Nephron (organoid): ENCODE measurements around the gene ME1.

Experiments
- H3K27ac Mint-ChIP-seq, 3 experiments: 2 replicates each; pipeline ENCODE4 v1.8.0; 2020; ENCODE audit warnings: mixed read lengths in 3 of 3, mild to moderate bottlenecking in 2 of 3, moderate library complexity in 1 of 3
- H3K27me3 Mint-ChIP-seq: 2 replicates; pipeline ENCODE4 v1.8.0; 2021; ENCODE audit warnings: low read depth, mild to moderate bottlenecking, moderate library complexity, mixed read lengths
- H3K36me3 Mint-ChIP-seq: 2 replicates; pipeline ENCODE4 v1.8.0; 2020; ENCODE audit warnings: low read depth, mixed read lengths
- H3K4me1 Mint-ChIP-seq: 2 replicates; pipeline ENCODE4 v1.8.0; 2020; ENCODE audit warnings: mixed read lengths
- H3K4me3 Mint-ChIP-seq, 3 experiments: 2 replicates each; pipeline ENCODE4 v1.8.0; 2020; ENCODE audit warnings: mild to moderate bottlenecking in 3 of 3, mixed read lengths in 3 of 3, moderate library complexity in 2 of 3
- H3K9me3 Mint-ChIP-seq: 2 replicates; pipeline ENCODE4 v1.8.0; 2020; ENCODE audit warnings: mixed read lengths
- TF ChIP-seq, protein P1 (sequence below), 3 experiments: fragments of 200-600 bp; sonication (generic); IDR thresholded peaks; one replicate each; pipeline ENCODE4 v1.5.0; 2021; ENCODE audit warnings: antibody characterized with exemption in 3 of 3; ENCODE audit not compliant: unreplicated experiment in 3 of 3

Gene ME1

DNA sequence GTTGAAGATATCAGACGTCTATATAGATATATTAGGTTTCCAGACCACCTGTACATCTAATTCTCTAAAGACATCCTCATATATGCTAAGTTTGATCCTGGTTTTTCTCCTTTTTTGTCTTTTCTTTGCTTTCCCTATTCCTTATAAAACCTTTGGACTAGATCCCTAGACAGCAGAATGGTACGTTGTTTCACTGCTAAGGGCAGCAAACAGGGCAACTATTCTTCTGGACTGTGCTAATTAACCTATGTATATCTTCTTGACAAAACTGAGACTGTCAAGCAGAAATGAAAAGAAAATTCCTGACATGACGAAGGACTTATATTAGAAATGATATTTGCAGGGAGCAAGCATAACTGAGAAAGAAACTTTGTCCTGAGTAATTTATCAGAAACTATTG lies 19.1 kb downstream of the ME1 start:
- H3K36me3 Mint-ChIP-seq: peaks cover 3% of the 10 kb centered on the region
- no peaks in the 10 kb centered on the region for H3K4me1 Mint-ChIP-seq
- H3K9me3 Mint-ChIP-seq: peaks cover 2% of the 10 kb centered on the region
- no peak overlapping the region for H3K27ac Mint-ChIP-seq
- H3K27me3 Mint-ChIP-seq: no peaks in the 10 kb centered on the region
- H3K4me3 Mint-ChIP-seq: no peak overlapping the region
- TF ChIP-seq, protein P1, sequence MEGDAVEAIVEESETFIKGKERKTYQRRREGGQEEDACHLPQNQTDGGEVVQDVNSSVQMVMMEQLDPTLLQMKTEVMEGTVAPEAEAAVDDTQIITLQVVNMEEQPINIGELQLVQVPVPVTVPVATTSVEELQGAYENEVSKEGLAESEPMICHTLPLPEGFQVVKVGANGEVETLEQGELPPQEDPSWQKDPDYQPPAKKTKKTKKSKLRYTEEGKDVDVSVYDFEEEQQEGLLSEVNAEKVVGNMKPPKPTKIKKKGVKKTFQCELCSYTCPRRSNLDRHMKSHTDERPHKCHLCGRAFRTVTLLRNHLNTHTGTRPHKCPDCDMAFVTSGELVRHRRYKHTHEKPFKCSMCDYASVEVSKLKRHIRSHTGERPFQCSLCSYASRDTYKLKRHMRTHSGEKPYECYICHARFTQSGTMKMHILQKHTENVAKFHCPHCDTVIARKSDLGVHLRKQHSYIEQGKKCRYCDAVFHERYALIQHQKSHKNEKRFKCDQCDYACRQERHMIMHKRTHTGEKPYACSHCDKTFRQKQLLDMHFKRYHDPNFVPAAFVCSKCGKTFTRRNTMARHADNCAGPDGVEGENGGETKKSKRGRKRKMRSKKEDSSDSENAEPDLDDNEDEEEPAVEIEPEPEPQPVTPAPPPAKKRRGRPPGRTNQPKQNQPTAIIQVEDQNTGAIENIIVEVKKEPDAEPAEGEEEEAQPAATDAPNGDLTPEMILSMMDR (IDR thresholded peaks at IDR 0.05; ENCODE audit: unreplicated experiment in 3 of 3): no peak

DNA sequence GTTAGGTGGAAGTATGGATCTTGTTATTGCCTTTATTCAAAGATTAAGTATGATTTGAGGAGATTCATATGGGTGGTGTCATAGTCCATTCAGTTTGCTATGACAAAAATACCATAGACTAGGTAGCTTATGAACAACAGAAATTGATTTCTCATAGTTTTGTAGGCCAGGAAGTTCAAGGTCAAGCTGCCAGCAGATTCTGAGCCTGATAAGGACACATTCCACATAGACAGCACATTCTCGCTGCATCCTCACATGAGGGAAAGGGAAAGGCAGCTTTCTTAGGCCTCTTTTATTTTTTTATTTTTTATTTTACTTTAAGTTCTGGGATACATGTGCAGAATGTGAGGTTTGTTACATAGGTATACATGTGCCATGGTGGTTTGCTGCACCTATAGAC lies 27.7 kb downstream of the ME1 start:
- Mint-ChIP-seq H3K27ac (no peak overlapping the region), H3K4me3 (no peak overlapping the region), H3K36me3 (peaks cover 7% of the 10 kb centered on the region), H3K27me3 (no peaks in the 10 kb centered on the region), H3K9me3 (peaks cover 3% of the 10 kb centered on the region), H3K4me1 (no peaks in the 10 kb centered on the region)
- TF ChIP-seq, protein P1 (IDR thresholded peaks at IDR 0.05; ENCODE audit: unreplicated experiment in 3 of 3): no peak

DNA sequence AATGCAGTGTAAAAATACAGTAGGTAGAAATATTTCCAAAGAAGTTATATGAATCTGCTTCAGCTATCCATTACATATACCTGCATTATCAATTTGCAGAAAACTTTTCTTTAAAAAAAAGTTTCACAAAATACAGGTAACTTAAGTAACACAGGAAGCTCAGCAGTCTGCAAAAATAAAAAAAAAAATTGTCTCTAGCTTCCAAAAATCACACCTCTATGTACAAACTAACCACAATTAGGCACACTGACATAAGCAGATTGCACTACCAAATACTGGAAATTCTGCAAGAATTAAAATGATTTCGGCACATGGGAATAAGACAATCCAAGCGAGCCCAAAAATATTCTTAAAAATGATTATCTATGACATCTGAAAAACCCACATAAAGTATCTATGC lies 41.2 kb downstream of the ME1 start:
- Mint-ChIP-seq H3K36me3 (no peaks in the 10 kb centered on the region), H3K27me3 (no peaks in the 10 kb centered on the region), H3K4me3 (no peak overlapping the region), H3K27ac (no peak overlapping the region), H3K9me3 (no peaks in the 10 kb centered on the region), H3K4me1 (no peaks in the 10 kb centered on the region)
- TF ChIP-seq, protein P1 (IDR thresholded peaks at IDR 0.05; ENCODE audit: unreplicated experiment in 3 of 3): no peak

DNA sequence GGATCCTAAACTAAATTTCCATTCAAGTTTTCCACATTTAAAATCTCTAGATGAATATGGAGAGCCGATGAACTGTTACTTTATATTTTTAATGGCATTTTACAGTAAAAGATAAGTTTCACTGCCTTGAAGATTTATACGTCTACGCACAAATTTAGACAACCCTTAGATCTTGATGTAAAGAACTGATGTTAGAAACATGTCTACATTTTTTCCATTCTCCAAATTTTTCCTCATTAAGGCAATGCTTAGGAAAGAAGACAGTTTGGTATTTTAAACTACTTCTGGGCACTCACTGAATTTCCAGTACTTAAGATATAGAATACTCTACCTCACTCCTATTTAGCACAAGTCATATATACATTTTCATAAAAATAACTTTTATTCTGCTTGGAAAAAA lies 45.4 kb downstream of the ME1 start:
- Mint-ChIP-seq H3K27me3 (no peaks in the 10 kb centered on the region), H3K4me1 (no peaks in the 10 kb centered on the region), H3K36me3 (no peaks in the 10 kb centered on the region), H3K4me3 (no peak overlapping the region), H3K27ac (no peak overlapping the region), H3K9me3 (no peaks in the 10 kb centered on the region)
- TF ChIP-seq, protein P1 (IDR thresholded peaks at IDR 0.05; ENCODE audit: unreplicated experiment in 3 of 3): no peak

DNA sequence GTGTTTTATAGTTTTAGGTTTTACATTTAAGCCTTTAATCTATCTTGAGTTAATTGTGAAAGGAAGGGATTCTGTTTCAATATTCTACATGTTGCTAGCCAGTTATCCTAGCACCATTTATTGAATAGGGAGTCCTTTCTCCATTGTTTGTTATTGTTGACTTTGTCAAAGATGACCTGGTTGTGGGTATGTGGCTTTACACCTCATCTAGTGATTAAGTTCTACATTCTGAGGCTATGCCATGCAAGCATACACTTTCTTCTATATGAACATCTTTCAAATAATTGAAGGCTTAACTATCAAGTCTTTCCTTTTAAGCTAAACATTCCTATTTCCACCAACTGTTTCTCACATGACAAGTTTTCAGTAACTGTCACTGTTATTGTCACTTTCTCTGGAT lies 46.1 kb downstream of the ME1 start:
- no peaks in the 10 kb centered on the region for H3K9me3 Mint-ChIP-seq
- H3K4me3 Mint-ChIP-seq: no peak overlapping the region
- H3K36me3 Mint-ChIP-seq: no peaks in the 10 kb centered on the region
- H3K4me1 Mint-ChIP-seq: no peaks in the 10 kb centered on the region
- TF ChIP-seq, protein P1 (IDR thresholded peaks at IDR 0.05; ENCODE audit: unreplicated experiment in 3 of 3): no peak
- no peaks in the 10 kb centered on the region for H3K27me3 Mint-ChIP-seq
- H3K27ac Mint-ChIP-seq: no peak overlapping the region

DNA sequence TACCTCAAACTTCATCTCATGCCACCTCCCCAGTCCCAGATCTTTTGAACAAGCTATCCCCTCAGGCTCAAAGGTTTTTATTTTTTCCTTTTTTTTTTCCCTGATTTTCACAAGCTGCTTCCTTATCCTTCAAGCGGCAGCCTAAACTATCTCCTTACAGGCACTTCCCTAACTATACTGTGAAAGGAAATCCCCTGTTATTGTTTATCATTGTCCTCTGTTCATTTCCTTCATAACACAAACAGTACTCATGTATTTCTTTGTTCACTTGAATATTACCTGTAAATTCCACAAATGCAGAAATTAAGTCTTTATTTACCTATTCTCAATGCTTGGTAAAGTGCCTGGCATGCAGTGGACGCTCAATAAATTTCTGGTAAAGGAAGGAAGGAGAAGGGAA lies 48.9 kb downstream of the ME1 start:
- Mint-ChIP-seq H3K27ac (no peak overlapping the region), H3K4me3 (no peak overlapping the region), H3K27me3 (no peaks in the 10 kb centered on the region), H3K4me1 (no peaks in the 10 kb centered on the region), H3K9me3 (no peaks in the 10 kb centered on the region), H3K36me3 (no peaks in the 10 kb centered on the region)
- TF ChIP-seq, protein P1 (IDR thresholded peaks at IDR 0.05; ENCODE audit: unreplicated experiment in 3 of 3): no peak
